SK-MEL-5 (cell line): ENCODE data around the gene CENPO. TPM values are rescaled to one million over a fixed set of nuclear protein-coding genes. Genes with fewer than 3 reads are reported as not detected.

Experiments
- DNase-seq: peaks from one replicate; pipeline ENCODE4 v3.0.0-alpha.2; 2016; ENCODE audit warnings: low read depth, low spot score
- in situ Hi-C: cut with HindIII; loops from 2 replicates; pipeline ENCODE4 v1.10.0; 2016; ENCODE audit warnings: low sequenced_read_pairs, high pct_unique_total_duplicates, low pct_unique_long_range_greater_than_20kb
- polyA plus RNA-seq, 2 experiments: library from polyadenylated mRNA; depleted of rRNA; stranded (reverse); fragments of >200 nt; gene quantifications; 2 replicates each; pipeline ENCODE4 v1.2.3, GENCODE V29; 2015
- total RNA-seq: library from RNA; depleted of rRNA; stranded (reverse); fragments of >200 nt; shearing (Covaris generic); gene quantifications from 2 replicates; pipeline ENCODE4 v1.2.3, GENCODE V29; 2014; rRNA removed

Gene CENPO
- 20.5 and 24.5 TPM in 2 replicates for total RNA-seq
- polyA plus RNA-seq (2015; cell fraction: cytosol; rRNA removed) = 18.7 and 23.6 TPM in 2 replicates
- 46.6 and 55.6 TPM in 2 replicates for polyA plus RNA-seq (2015; cell fraction: nucleus; rRNA removed)

DNA sequence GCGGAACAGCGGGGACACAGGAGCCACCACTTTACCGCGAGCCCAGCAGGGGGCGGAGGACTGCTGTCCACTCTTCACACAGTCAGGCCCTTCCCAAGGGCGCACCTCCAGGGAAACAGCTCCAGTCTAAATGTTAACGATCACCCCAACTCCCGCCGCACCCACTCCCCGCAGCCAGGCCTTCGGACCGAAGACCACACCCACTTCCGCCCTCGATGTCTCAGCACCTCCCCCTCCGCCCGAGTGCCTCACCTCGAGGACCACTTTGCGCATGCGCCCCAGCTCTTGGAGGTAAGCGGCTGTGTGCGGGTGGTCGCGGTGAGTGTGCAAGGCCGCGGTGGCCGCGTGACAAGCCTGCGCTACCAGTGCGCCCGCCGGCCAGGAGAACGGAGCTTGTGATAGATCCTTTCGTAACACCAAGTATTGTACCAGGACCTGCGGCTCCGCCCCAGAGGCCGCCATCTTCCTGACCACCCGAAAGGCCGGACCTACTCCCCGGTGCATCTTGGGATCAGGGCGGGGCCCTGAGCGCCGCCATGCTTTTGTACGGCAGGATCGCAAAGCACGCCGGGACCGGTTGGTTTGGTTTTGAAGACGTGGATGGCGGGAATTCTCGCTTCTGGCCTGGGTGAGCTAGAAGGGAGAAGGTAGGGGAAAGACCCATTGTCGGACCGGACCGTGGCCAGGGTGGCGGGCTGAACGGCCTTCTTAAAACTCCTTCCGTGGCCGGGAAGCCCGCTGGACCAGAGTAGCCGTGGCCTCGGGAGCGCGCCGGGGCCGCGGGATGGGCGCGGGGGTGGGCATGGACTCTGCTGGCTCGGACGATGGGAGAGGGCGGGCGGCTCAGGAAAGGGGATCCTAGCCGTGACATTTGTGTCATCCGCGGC lies at the start of gene CENPO, which contains the start of gene PTRHD1:
TSS of gene CENPO (plus strand) at position 552 of the 887 bp plus-strand sequence. CDS start 495 bp downstream, outside the sequence.
TSS of gene PTRHD1 (minus strand) at position 518 of the 887 bp plus-strand sequence. CDS start at position 504, 14 bp downstream.
- in situ Hi-C loops = no loop called here
- DNase-seq = peak; percentile 98

GRCh38 chr2:24743924-24744323 lies 49.3 kb upstream of the CENPO start:
- in situ Hi-C loops = no loop called here
- no peak for DNase-seq

- in situ Hi-C loops = no loop called here
- DNase-seq = no peak
Observed at GRCh38 chr2:24744356-24744755, 48.9 kb upstream of the CENPO start.

GRCh38 chr2:24745825-24746224 lies 47.4 kb upstream of the CENPO start:
- in situ Hi-C loops = no loop called here
- DNase-seq = no peak

DNA sequence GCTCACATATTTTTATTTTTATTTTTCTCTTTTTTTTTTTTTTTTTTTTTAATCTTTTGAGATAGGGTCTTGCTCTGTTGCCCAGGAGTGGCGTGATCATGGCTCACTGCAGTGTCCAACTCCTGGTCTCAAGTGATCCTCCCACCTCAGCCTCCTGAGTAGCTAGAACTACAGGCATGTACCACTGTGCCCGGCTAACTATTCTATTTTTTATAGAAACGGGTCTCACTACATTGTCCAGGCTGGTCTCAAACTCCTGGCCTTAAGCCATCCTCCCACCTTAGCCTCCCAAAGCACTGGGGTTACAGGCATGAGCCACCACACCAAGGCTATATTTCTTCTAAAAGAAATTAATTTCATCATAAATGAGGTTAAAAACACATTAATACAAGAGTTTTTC lies 45.9 kb upstream of the CENPO start:
- in situ Hi-C loops = no loop called here
- no peak for DNase-seq

DNA sequence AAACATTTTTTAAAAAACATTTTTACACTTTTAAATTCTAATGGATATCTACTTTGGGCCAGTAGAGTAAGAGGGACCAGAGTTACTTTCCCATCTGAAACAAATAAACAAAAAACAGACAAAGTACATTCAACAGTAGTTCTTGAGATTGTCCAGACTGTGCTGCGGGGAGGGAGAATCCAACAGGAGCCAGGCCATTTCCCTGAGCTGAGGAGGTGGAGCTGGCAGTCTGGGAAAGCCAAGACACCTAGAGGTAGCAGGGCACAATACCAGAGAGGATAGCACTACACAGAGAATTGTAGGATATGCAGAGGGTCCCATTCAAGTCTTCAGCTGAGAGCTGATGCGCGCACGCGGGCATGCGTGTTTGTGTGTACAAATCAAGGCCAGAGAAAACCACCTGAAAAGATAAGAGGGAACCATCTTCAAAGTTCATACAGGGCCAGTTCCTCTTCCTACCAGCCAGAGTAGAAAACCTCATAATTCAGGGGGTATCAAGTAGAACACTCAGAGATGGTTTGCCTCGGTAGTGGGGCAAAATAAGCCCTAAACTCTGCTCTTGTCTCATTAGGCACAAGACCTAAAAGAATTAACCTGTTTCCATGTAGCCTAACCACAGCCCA lies 44.0 kb upstream of the CENPO start:
- in situ Hi-C loops = no loop called here
- no peak for DNase-seq

DNA sequence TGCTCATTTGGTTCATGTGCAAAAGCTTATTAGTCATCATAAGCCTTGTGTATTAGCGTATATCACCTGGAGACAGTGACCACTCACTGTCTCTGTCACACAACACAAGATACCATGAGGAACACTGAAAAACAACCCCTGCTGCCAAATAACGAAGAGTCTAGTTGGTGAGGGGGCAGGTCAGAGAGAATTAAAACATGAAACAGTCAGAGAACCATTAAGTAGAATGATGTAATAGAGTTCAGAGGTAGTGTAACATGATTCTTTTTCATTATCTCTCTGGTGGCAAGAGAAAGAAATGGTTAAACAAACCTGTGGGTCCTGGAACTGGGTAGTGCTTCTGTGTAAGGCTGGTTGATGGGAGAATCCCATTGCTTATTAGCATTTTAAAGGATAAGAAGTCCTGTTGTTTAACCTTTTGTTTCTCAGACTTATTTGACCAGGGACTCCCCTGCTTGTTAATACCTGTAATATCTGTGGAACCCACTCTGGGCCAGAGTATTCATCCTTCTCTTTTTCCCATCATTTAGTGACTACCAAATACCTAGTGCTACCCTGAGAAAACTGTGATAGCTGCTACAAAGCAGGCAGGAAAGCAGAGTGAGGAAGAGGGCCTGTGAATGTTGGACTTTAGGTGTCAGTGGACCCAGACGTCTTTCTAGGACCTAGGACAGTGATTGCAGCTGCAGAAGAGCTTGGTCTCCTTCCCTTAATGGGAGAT lies 38.1 kb upstream of the CENPO start:
- DNase-seq = no peak
- in situ Hi-C loops = no loop called here

- in situ Hi-C loops = no loop called here
- no peak for DNase-seq
Observed at GRCh38 chr2:24756789-24757188, 36.4 kb upstream of the CENPO start.

DNA sequence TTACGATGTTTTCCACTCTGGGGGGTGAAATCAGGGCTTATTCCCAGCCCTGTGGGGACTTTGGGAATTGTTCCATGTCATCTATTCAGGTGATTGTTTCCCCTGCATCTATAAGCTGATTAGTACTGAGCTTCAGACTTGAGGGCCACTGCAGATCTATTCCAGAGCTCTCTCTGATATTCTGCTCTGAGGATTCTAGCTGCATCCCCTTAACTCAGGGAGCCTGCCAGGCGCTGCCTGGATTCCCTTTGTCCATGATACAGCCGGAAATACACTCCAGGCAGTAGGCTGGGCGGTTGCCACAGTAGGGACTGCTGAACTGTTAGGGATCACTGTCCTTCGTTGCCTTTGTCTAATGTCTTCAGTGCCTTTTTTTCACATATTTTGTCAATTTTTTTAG lies 31.4 kb upstream of the CENPO start:
- in situ Hi-C loops = no loop called here

GRCh38 chr2:24762518-24762917 lies 30.7 kb upstream of the CENPO start:
- in situ Hi-C loops = no loop called here
- DNase-seq = no peak

More for the DNA sequence above, 31.4 kb upstream of the CENPO start:
- no peak for DNase-seq

- DNase-seq = no peak
- in situ Hi-C loops = no loop called here
Observed at GRCh38 chr2:24763843-24764242, 29.4 kb upstream of the CENPO start.

- DNase-seq = no peak
- in situ Hi-C loops = no loop called here
Observed at GRCh38 chr2:24766609-24767008, 26.6 kb upstream of the CENPO start.

- in situ Hi-C loops = no loop called here
- DNase-seq = no peak
Observed at GRCh38 chr2:24768013-24768412, 25.2 kb upstream of the CENPO start.

DNA sequence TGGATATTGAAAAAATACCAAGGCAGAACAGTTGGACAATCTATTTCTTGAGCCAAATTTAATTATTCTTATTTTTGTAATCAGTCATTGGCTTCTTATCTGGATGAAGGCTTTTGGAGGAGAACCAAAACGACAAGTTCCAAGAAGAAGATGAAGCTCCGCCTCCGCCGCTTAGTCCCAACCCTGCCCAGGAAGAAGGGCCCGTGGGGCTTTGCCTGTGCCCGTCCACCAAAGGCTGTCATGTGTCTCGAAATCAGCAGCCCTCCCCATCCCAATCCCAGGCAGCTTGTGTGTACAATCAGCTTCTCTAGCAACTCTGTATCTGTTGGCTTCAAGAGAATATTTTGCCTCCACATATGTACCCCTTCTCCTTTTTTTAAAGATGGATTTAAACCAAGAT lies 24.6 kb upstream of the CENPO start:
- no peak for DNase-seq
- in situ Hi-C loops = no loop called here

DNA sequence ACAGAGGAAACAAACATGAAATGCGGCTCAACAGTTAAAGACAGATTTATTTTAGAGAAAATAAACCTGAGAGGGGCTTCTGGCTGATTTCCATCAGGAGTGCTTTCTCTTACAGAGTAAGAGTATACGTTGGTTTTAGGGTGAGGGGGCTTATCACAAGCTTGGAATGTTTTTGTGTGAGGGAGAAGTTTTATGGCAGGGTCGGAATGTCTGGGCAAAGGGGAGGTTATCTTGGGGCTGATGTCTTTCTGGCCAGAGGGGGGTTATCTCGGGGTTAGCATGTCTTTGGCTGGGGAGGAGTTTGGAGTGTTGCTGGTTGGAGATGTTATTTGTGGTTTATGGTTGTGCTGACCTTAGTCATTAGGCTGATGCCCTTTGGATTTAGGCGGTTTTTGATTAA lies 22.2 kb upstream of the CENPO start:
- in situ Hi-C loops = no loop called here
- DNase-seq = no peak

- in situ Hi-C loops = no loop called here
- no peak for DNase-seq
Observed at GRCh38 chr2:24771764-24772586, 21.2 kb upstream of the CENPO start.

- in situ Hi-C loops = no loop called here
- no peak for DNase-seq
Observed at GRCh38 chr2:24774373-24774772, 18.9 kb upstream of the CENPO start.
